Cortex of kidney (tissue), 1 donor: ENCODE data around the gene DNAH17.
"Not testable (repeated sequence)": the region's sequence is repeated elsewhere in the genome, so short reads cannot be mapped to it uniquely, and the experiment has no call there.

Source experiments
- DNase-seq: peaks from one replicate; lab custom pipeline; 2025; lab: John Stamatoyannopoulos, UW

DNAH17 gene

DNA sequence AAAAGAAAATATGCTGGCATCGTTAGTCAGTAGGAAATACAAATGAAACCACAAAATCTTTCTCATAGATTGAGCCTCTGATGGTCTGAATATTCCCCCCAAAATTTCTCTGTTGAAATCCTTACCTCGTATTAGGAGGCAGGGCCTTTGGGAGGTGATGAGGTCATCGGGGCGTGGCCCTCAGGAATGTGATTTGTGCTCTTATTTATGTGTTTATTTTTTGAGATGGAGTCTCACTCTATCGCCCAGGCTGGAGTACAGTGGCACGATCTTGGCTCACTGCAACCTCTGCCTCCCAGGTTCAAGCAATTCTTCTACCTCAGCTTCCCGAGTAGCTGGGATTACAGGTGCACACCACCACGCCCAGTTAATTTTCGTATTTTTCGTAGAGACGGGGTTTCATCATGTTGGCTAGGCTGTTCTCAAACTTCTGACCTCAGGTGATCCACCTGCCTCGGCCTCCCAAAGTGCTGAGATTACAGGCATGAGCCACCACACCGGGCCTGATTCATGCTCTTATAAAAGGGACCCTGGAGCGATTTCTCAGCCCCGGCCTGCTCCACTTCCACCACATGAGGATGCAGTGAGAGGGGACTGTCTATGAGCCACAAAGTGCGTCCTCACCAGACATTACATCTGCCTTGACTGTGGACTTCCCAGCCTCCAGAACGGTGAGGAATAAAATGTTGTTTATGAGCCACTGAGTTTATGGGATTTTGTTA is 53.1 kb downstream of the DNAH17 start:
- no peak for DNase-seq

DNA sequence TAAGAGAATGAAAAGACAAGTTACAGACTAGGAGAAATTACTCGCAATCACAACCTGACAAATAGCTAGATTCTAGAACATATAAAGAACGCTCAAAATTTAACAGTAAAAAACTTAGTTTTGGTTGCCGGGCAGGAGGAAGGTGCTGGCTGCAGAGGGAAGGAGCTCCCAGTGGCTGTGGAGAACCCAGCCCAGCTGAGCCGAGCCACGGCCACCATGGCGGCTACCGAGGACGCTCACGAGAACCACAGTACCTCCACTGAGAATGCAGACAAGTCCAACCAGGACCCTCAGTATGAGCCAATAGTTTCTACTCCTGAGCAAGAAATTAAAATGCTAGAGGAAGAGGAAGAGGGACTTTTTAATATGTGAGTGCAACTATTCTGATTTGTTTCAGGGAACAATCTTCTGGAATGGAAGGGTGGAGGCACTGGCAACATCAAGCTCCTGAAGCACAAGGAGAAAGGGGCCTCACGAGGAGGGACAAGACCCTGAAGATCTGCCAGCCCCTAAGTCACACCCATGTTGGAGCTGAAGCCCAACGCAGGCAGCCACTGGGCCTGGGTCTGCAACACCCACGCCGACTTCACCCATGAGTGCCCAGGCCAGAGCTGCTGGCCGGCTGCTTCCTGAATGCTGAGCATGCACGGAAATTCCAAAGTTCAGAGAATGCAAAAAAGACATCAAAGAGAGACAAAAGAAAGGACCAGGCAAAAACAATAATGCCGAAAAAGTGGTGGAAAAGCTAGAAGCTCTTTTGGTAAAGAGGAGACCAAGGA is 55.0 kb downstream of the DNAH17 start:
- no peak for DNase-seq

DNA sequence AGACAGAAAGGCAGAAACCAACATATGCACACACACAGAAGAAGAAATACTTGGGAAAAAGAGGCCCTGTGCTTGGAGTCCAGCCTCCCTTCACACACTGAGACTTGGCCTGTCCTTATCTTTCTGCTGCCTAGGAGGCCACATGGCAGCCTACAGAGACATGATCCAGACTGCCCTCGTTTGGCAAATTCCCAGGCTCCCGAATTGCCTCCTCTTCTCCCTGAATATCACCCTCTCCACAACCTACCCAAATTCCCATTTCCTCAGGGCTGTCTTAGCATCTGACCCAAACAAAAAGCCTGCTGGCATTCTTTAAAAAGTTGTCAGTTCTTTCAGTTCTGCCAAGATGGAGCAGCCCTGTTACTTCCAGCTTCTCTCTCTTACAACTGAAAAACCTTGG is 59.8 kb downstream of the DNAH17 start:
- DNase-seq, result no peak

DNA sequence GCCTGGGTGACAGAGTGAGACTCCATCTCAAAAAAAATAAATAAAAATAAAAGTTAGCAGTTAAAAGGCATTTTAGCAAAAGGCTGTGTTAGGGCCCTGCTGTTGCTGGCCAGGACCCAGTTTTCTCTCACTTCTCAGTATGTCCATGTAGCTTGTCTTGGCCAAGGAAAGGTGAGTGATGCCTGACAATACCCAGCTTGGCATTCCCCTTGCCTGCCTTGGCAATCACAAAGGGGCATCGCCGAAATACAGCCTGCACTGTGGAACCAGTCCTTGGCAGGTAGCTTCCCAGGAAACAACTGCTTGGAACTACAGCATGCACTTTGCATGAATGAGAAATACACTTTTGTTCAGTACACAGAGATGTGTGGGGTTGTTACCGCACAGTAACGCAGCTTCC is 61.7 kb downstream of the DNAH17 start:
- DNase-seq, result no peak

DNA sequence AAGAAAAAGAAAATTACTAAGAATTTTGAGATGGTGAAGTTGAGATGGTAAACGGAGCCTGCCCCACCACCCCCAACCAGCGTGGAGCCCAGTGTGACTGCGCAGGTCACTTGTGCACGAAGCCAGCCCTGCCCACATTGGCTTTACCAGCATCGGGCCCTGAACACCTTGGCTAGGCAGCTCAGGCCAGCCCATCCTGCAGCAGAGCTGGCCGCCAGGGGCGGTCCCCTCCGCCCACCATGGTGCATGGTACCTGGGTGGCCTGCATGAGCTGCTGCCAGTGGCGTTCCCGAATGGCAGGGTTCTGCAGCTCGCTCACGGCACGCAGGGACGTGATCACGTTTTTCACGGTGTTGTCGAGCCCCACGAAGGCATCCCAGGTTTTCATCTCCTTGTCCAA is 62.7 kb downstream of the DNAH17 start:
- DNase-seq, result no peak

DNA sequence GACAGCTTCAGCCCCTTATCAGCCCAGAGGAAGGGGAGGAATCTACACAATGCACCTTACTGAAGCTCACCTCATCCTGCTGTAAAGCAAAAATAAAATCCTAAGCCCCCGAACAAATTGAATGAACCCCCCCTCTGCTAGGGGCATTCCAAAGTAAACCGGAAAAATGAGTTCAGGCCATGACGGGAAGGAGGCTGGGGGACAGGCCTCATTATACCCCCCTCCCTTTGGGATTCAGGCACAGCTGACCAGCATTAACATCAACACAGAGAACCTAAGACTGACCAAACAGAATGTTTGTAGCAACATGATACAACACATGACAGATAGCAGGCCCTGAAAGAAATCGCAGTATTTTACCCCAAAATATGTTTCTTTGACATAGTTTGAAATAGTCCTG is 64.2 kb downstream of the DNAH17 start:
- no peak for DNase-seq

DNA sequence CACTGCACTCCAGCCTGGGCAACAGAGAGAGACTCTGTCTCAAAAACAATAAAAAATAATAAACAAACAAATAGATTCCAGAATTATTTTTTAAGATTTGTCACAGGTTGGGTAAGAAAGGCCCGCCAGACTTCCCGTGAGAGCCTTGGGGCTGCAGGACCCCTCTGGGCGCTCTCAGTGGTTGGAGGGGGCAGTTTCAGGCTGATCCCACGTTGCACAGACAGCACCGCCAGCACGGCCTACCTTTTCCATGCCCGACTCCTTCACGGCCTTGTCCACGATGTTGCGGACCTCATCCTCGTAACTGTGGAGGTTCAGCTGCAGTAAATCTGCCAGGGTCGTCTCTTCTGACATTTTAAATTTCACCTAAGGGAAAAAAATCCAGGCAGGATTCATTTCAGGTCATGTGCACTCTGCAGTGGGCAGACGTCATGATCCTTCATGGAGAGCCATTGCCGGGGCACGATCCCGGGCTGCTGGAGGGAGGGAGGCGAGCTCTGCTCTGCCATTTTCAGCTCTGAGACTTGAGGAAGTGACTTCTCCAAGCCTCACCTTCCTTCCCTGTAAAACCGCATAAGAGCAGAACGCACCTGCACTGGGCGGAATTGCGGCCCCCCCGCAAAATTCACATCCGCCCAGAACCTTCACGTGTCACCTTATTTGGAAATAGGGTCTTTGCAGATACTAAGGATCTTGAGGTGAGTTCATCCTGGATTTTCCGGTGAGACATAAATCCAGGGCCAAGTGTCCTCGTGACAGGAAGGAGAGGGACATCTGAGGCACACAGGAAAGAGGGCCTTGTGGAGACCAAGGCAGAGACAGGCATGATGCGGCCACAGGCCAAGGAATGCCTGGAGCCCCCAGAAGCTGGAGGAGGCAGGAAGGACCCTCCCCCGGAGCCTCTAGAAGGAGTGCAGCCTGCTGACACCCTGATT is 66.8 kb downstream of the DNAH17 start:
- no peak for DNase-seq

DNA sequence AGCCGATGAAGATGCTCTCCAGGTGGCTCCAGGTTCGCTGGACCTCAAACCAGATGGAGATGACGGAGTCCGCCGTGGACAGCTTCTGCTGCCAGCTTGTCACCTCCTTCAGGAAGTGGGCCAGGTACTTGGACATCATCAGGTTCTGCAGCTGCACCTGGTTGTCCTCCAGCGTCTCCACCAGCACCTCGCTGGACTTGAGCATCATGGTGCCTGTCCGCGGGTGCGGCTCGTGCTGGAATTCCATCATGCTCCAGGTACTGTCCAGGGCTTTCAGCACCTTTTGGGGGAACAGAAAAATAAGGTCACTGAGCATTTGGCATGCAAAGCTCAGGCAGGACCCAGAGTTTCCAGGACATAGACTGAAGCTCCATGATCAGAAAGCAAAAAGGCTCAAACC is 69.7 kb downstream of the DNAH17 start:
- no peak for DNase-seq

DNA sequence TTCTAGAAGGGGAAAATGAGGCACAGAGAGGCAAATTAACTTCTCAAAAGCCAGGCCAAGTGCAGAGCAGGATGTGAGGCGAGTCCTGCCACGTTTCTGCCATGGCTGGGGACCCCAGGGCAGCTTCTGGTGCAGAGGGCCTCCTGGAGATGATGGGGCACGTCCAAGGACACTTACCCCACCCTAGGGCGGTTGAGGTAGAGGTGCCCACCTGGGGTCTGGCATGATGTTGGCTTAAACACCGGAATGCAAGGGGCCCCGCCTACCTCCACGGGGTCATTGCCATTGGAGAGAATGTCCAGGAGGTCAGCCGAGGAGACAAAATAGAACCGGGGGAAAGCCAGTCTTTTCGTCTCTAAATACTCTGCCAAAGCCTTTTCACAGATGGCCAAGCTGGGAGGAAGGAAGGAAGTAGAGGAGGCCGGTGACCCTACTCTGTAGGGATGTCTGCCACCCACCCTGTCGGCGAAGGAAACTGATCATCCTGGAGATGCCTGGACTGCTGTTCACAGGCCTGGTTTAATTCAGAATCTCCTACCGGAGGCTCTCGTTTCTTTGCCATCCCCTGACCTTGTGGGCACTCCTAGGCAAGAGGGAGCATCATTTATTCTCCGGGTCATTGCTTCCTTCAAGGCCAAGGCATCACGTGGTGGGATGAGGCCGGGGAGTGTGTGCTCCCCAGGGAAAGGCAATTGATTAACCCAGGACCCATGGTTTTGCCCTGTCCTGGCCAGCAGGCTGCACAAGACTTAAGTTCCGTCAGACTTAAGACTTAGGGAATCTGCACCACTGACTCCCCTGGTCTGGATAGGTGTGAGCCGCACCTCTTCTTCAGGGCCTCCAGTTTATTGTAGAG is 70.5 kb downstream of the DNAH17 start:
- no peak for DNase-seq

DNA sequence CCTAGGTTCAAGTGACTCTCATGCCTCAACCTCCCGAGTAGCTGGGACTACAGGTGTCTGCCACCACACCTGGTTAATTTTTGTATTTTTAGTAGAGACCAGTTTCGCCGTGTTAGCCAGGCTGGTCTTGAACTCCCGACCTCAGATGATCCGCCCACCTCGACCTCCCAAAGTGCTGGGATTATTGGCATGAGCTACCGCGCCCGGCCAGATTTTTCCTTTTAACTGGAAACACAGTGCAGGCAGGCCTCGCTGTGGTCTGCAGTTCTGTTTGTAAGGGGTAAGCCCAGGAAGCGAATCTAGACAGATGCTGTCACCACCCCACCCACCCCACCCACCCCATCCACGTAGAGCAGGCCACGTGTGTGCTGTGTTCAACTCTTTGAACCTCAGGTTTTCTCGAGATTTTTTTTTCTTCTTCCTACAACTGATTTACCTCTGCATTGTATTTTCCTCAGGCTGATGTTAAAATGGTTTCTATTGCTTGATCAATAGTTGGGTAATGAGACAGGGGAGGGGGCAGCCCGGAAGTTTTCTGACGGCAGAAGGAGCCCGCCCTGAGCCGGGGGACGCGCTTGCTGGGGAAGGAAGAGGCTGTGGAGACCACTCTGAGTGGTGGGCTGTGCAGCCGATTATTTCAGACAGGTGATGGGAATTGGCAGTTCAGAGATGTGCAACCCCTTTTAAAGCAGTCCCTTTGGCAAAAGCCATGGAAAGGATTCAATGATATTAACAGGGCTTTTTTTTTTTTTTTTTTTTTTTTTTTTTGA is 72.9 kb downstream of the DNAH17 start:
- DNase-seq, result no peak

DNA sequence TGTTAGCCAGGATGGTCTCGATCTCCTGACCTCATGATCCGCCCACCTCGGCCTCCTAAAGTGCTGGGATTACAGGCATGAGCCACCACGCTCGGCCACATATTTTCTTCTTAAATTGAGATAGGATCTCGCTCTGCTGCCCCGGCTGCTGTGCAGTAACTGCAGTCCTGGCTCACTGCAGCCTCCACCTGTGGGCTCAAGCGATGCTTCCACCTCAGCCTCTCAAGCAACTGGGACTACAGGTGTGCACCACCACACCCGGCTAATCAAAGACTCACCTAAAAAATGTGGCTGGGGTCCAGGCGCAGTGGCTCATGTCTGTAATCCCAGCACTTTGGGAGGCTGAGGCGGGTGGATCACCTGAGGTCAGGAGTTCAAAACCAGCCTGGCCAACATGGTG is 73.8 kb downstream of the DNAH17 start:
- DNase-seq, result not testable (repeated sequence)

DNA sequence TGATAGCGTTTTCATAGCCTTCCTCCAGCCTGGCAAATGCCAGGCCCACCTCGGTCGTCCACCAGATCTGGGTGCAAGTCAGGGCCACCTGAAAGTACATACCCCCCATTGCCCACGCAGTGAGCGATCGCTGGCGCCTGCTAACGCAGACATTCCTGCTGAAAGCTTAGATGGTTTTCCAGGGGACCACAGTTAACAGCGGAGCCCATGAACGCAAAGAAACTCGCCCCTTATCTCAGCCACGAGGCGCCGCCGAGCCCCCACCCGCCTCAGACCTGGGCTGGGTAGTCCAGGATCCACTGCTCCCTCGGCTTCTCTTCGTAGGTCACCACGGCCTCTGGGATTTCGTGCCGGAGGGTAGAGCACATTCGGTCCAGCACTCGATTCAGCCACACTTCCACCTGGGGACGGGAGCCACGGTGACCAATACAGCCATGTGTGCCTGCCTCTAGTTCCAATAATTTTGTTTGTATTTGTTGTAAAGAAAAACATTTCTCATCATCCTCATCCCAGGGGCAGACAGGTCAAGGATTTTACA is 74.5 kb downstream of the DNAH17 start:
- no peak for DNase-seq

DNA sequence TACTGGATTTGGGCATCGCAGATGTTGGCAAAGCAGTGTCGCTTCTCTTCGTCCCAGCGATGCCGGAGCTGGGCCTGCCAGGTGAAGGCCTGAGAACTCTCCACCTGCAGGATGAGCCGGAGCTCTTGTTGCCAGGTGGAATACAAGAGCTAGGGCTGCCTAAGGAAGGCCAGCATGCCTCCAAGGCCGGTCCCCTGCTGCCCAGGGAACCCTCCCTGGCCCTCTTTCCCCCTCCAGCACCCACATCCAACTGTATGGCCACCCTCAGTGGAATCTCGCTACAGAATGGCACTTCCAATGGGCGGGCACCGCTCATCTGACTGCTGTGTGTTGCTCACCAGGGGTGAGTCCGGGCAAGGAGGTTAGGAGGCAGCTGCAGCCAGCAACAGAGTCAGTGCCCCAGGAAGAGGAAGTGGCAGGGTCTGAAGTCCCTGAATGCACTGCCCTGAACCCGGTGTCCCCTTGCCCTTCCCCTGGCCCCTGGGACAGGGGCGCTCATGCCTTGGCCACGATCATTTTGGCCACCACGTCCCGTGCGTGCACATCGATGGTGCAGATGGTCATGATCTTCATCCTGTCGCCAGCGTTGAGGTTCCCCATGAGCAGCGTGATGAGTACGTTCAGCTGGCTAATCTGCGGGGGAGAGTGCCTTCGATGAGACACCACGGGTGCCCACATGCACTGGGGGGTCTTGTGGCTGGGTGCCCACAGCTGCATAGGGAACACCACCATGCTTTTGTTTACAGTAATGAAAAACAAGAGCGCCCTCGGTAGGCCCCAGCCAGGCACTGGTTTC is 75.8 kb downstream of the DNAH17 start:
- no peak for DNase-seq

DNA sequence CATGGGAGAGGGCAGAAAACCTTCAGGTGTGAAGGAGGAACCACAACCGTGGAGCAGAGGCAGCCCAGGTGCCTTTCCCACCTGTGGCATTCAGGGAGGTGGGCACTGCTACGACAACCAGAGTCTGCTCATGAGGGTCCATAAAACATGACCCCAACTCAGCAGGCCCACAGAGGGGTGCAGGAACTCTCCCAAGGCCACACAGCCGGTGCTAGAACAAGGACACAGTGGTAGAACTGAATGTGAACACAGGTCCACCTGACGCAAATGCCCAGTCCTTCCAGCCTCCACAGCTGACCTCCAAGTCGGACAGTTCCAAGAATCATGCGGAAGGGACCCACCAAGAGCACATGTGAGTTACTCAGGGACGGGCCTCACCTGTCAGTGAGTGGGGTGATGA is 76.4 kb downstream of the DNAH17 start:
- DNase-seq, result no peak

DNA sequence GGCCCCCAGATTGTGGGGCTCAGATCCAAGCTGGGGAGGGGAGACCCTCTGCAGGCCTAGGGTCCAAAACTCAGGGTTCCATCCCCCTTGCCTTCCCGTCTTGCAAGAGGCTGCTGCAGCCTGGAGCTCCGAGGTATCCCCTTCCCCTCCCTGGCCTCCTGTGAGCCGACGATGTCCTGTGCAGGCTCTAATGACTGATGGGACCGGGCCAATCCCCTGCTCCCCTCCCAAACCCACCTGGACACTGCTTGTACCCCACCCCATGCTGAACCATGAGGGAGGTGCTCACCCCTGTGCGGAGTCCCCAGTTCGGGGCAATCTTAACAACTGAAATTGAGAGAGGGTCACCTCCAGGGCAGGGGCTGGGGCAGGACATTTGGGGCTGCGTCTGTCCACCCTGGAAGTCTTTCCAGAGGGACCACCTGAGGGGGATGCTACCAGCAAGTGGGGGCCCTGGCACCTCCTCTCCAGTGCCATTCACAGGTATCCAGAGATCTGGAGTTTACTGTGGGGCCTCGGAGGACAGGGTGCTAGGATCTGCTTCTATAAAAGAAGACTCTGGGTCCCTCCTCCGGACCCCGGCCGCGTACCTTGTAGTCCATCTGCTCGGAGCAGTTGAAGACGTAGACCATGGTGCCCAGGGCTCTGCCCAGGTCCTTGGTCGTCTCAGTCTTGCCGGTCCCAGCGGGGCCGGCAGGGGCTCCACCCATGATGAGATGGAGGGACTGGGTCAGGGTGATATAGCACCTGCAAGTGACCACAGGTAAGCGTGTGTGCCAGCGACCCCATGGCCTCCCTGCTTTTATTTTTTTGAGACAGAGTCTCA is 77.3 kb downstream of the DNAH17 start:
- DNase-seq, result no peak

DNA sequence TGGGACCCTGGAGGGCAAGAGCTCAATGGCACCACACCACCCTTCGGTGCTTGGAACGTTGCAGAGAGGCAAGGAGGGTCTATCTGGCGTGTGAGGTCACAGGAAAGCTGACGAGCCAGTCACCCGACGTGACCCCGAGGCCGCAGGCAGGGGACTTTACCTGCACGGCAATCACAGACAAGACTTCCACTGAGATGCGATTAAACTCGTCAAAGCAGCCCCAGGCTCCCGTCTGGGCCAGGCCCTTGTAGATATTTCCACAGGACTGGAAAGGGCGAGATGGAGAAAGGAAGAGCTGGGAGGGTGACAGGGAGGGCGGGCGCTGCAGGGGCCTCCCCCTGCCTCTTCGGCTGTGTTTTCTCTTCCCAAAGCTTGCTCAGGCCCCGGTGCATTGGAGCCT is 78.3 kb downstream of the DNAH17 start:
- no peak for DNase-seq

DNA sequence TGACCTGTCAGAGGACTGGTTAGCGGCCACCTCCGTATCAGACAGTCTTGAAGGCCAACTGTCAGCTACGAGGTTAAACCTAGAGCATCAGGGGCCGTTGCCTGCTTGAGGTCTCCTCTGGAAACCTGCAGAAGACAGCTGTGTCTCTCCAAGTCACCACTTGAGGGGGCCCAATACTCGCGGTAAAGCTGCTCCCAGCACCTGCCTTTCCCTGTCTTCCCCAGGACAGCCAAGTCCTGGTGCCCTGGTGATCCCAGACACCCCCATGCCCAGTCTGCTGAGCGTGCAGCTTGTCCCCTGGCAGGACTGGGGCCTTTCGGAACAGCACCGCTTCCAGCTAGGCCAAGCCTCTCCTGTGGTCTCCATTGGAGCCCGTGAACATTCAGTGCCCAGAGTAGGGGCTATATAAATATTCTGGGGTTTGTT is 80.1 kb downstream of the DNAH17 start:
- no peak for DNase-seq

DNA sequence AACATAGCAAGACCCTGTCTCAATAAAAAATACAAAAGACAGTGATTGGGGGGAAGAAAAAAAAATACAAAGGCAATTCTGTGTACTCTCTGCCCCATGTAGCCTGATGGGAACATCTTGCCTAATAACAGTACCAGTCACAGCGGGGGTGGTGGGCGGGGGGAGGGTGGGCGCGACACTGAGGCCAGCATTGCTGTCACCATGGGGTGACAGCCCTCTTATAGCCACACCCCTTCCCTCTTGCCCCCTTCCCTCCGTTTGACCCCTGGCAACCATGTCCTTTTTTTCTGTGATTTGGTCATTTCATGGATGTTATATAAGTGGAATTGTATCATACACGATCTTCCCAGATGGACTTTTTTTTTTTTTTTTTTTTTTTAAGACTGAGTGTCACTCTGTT is 80.9 kb downstream of the DNAH17 start:
- no peak for DNase-seq

DNA sequence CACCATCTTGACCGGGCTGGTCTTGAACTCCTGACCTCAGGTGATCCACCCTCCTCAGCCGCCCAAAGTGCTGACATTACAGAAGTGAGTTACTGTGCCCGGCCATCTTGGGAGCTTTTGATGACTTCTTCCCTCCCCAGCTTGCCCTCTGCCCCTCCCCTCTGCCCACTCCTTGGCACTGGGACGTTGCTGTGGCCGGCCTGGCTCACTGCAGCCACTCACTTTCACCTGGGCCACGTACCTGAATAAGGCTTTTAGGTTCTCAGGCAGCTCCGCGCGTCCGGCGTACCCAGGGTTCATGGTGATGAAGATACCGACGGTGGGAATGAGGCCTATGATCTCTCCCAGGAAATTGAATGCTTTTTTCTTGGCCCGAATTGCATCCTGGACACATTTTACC is 81.6 kb downstream of the DNAH17 start:
- DNase-seq, result no peak
